K562 (cell line): ENCODE results near the gene TMEM95. TPM values are rescaled to one million over a fixed set of nuclear protein-coding genes. Genes with fewer than 3 reads are reported as not detected.
A peak's percentile ranks its signal among the peaks of the same experiment; 100 is the strongest.

ENCODE experiments used
- BDP1 ChIP-seq: IDR thresholded peaks from 3 replicates; pipeline ENCODE4 v1.6.1; 2011; ENCODE audit not compliant: insufficient read length, insufficient read depth
- ELF4 ChIP-seq: fragments of 450-650 bp; formaldehyde crosslinking; IDR thresholded peaks from 2 replicates; pipeline ENCODE4 v1.4.0; 2022; ENCODE audit warnings: missing genetic modification characterization
- FOXJ2 ChIP-seq: fragments of 200-800 bp; sonication (Bioruptor generic); IDR thresholded peaks from 2 replicates; pipeline ENCODE4 v1.6.1; 2016; ENCODE audit warnings: missing genetic modification characterization, missing compliant biosample characterization
- HDAC2 ChIP-seq: fragments of 450-650 bp; IDR thresholded peaks from 2 replicates; pipeline ENCODE4 v1.6.1; 2016; ENCODE audit warnings: mild to moderate bottlenecking
- HSF4 ChIP-seq: fragments of 250-450 bp; sonication (Bioruptor Pico); IDR thresholded peaks from 2 replicates; pipeline ENCODE4 v2.1.2; 2022; ENCODE audit warnings: mild to moderate bottlenecking, moderate library complexity, borderline replicate concordance
- RBM39 ChIP-seq: fragments of 200-400 bp; formaldehyde crosslinking; optimal IDR thresholded peaks from 2 replicates; pipeline ENCODE3; 2018; ENCODE audit warnings: low read depth, low read length
- SOX6 ChIP-seq: fragments of 450-650 bp; IDR thresholded peaks from 2 replicates; pipeline ENCODE4 v1.6.1; 2014; ENCODE audit warnings: mild to moderate bottlenecking
- TSC22D4 ChIP-seq: fragments of 450-650 bp; IDR thresholded peaks from 2 replicates; pipeline ENCODE4 v1.6.1; 2016; ENCODE audit warnings: missing genetic modification characterization, missing biosample characterization, control low read depth
- XRCC4 ChIP-seq: IDR thresholded peaks from one replicate; pipeline ENCODE4 v1.6.1; 2011; ENCODE audit not compliant: insufficient read depth, insufficient read length; ENCODE audit errors: extremely low read depth
- ZNF324 ChIP-seq: fragments of 250-450 bp; sonication (Bioruptor Pico); IDR thresholded peaks from 2 replicates; pipeline ENCODE4 v1.4.0; 2020; ENCODE audit warnings: mild to moderate bottlenecking
- ZNF436 ChIP-seq: fragments of 250-450, 450-650 bp; sonication (Bioruptor Pico); formaldehyde crosslinking; IDR thresholded peaks from 2 replicates; pipeline ENCODE4 v1.7.0; 2020; ENCODE audit warnings: mild to moderate bottlenecking
- polyA plus RNA-seq, 8 experiments: library from polyadenylated mRNA; depleted of rRNA in 4 of 8; stranded (reverse) in 5 of 8; unstranded in 3 of 8; fragments of >200 nt; fragmentation: Nextera tagmentation in 2 of 8; fragmentation: Illumina TruSeq in 1 of 8; extraction: Ambion mirVana in 2 of 8; extraction: Trizol in 1 of 8; gene quantifications; 2 replicates each; pipeline versions ENCODE4 v1.2.1 to v1.2.3, GENCODE V29; 2011 to 2014; ENCODE audit warnings: inconsistent platforms in 1 of 8, missing spikeins in 1 of 8
- total RNA-seq, 7 experiments: library from RNA; depleted of rRNA in 6 of 7; stranded (reverse); fragments of >200 nt in 6 of 7; fragmentation: Illumina TruSeq in 2 of 7; extraction: Trizol in 2 of 7; gene quantifications; 2 replicates each; pipeline versions ENCODE4 v1.2.1 to v1.2.3, GENCODE V29; 2011 to 2021; ENCODE audit warnings: low replicate concordance in 1 of 7
- TF ChIP-seq, protein P1 (sequence below): fragments of 450-650 bp; formaldehyde crosslinking; IDR thresholded peaks from 2 replicates; pipeline ENCODE4 v1.4.0; 2020; ENCODE audit warnings: mild to moderate bottlenecking, moderate library complexity
- TF ChIP-seq, protein P2 (sequence below): fragments of 450-650 bp; IDR thresholded peaks from one replicate; pipeline ENCODE4 v1.6.1; 2018; ENCODE audit warnings: mild to moderate bottlenecking, moderate library complexity; ENCODE audit not compliant: partially characterized antibody
- TF ChIP-seq, protein P3 (sequence below), 2 experiments: fragments of 450-650 bp; conservative IDR thresholded peaks; 2 replicates each; pipeline ENCODE4 v1.6.1; 2017; ENCODE audit warnings: mild to moderate bottlenecking in 2 of 2, moderate library complexity in 2 of 2
- TF ChIP-seq, protein P4 (sequence below): fragments of 250-450 bp; sonication (Bioruptor Pico); IDR thresholded peaks from 2 replicates; pipeline ENCODE4 v1.5.0; 2020; ENCODE audit warnings: mild to moderate bottlenecking, borderline replicate concordance
- TF ChIP-seq, protein P5 (sequence below): sonication (generic); formaldehyde crosslinking; IDR thresholded peaks from 2 replicates; pipeline ENCODE4 v1.9.0; 2022; ENCODE audit warnings: mild to moderate bottlenecking, missing genetic modification reagents
- TF ChIP-seq, protein P6 (sequence below): sonication (generic); formaldehyde crosslinking; IDR thresholded peaks from 2 replicates; pipeline ENCODE4 v1.8.0; 2022; ENCODE audit warnings: missing genetic modification reagents, mild to moderate bottlenecking, borderline replicate concordance
- TF ChIP-seq, protein P7 (sequence below): fragments of 450-650 bp; IDR thresholded peaks from 2 replicates; pipeline ENCODE4 v1.6.1; 2016; ENCODE audit warnings: low read depth, mild to moderate bottlenecking, moderate library complexity

Gene TMEM95
- total and polyA plus RNA-seq, 9 of the 15 experiments (the other 6 are each of a cell fraction or from before 2014, with no cell fraction given), result not detected

DNA sequence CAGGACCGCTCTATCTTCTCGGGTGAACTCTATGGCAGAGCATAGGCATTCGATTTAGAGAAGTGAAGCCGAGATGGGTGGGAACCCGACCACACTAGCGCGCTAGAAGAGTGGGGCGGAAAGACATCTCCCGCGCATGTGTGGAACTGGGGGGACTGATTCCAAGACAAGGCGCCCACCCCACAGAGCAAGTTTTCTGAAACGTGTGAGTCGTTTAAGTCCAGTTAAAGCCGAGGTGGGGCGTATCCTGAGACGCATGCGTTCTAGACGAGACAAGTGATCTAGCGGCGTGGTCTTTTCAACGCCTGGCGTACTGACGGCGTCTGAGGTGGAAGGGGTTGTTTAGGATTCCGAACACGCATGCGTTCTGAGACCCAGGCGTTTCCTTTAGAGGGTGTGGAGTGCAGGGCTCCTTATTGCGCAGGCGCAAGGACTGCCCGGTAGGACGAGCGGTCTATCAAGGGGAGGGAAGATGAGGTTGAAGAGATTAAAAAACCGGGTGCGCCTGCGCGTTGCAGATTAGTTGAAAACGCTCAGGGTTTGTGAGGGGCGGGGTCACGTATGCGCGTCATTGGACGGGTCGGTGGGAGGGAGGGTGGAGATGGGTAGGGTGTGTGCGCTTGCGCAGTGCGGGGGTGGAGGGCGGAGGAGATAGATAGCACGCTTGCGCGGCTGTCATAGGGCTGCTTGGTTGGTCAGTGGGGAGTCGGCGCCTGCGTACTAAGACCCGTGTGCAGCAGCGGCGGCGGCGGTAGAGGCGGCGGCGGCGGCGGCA lies 47.9 kb upstream of the TMEM95 start, which contains the start of gene EIF5A (continued):
- TF ChIP-seq, protein P1, sequence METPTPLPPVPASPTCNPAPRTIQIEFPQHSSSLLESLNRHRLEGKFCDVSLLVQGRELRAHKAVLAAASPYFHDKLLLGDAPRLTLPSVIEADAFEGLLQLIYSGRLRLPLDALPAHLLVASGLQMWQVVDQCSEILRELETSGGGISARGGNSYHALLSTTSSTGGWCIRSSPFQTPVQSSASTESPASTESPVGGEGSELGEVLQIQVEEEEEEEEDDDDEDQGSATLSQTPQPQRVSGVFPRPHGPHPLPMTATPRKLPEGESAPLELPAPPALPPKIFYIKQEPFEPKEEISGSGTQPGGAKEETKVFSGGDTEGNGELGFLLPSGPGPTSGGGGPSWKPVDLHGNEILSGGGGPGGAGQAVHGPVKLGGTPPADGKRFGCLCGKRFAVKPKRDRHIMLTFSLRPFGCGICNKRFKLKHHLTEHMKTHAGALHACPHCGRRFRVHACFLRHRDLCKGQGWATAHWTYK (CRISPR knock-in tag), result no peak
- TF ChIP-seq, protein P2, sequence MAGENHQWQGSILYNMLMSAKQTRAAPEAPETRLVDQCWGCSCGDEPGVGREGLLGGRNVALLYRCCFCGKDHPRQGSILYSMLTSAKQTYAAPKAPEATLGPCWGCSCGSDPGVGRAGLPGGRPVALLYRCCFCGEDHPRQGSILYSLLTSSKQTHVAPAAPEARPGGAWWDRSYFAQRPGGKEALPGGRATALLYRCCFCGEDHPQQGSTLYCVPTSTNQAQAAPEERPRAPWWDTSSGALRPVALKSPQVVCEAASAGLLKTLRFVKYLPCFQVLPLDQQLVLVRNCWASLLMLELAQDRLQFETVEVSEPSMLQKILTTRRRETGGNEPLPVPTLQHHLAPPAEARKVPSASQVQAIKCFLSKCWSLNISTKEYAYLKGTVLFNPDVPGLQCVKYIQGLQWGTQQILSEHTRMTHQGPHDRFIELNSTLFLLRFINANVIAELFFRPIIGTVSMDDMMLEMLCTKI, result no peak
- TF ChIP-seq, protein P3, sequence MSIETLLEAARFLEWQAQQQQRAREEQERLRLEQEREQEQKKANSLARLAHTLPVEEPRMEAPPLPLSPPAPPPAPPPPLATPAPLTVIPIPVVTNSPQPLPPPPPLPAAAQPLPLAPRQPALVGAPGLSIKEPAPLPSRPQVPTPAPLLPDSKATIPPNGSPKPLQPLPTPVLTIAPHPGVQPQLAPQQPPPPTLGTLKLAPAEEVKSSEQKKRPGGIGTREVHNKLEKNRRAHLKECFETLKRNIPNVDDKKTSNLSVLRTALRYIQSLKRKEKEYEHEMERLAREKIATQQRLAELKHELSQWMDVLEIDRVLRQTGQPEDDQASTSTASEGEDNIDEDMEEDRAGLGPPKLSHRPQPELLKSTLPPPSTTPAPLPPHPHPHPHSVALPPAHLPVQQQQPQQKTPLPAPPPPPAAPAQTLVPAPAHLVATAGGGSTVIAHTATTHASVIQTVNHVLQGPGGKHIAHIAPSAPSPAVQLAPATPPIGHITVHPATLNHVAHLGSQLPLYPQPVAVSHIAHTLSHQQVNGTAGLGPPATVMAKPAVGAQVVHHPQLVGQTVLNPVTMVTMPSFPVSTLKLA (conservative IDR thresholded peaks at IDR 0.05), result peak; percentile 82 to 90
- no peak for TF ChIP-seq ZNF436 (CRISPR knock-in tag)
- no peak for TF ChIP-seq BDP1
- no peak for TF ChIP-seq TSC22D4 (tag)
- TF ChIP-seq HDAC2, result no peak; the same call in 1 of the 2 replicates
- TF ChIP-seq, protein P4, sequence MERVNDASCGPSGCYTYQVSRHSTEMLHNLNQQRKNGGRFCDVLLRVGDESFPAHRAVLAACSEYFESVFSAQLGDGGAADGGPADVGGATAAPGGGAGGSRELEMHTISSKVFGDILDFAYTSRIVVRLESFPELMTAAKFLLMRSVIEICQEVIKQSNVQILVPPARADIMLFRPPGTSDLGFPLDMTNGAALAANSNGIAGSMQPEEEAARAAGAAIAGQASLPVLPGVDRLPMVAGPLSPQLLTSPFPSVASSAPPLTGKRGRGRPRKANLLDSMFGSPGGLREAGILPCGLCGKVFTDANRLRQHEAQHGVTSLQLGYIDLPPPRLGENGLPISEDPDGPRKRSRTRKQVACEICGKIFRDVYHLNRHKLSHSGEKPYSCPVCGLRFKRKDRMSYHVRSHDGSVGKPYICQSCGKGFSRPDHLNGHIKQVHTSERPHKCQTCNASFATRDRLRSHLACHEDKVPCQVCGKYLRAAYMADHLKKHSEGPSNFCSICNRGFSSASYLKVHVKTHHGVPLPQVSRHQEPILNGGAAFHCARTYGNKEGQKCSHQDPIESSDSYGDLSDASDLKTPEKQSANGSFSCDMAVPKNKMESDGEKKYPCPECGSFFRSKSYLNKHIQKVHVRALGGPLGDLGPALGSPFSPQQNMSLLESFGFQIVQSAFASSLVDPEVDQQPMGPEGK, result no peak
- no peak for TF ChIP-seq XRCC4
- no peak for TF ChIP-seq RBM39
- TF ChIP-seq HSF4 (CRISPR knock-in tag), result no peak
- TF ChIP-seq, protein P5, sequence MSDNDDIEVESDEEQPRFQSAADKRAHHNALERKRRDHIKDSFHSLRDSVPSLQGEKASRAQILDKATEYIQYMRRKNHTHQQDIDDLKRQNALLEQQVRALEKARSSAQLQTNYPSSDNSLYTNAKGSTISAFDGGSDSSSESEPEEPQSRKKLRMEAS (CRISPR knock-in tag), result peak; percentile 77
- TF ChIP-seq, protein P6, sequence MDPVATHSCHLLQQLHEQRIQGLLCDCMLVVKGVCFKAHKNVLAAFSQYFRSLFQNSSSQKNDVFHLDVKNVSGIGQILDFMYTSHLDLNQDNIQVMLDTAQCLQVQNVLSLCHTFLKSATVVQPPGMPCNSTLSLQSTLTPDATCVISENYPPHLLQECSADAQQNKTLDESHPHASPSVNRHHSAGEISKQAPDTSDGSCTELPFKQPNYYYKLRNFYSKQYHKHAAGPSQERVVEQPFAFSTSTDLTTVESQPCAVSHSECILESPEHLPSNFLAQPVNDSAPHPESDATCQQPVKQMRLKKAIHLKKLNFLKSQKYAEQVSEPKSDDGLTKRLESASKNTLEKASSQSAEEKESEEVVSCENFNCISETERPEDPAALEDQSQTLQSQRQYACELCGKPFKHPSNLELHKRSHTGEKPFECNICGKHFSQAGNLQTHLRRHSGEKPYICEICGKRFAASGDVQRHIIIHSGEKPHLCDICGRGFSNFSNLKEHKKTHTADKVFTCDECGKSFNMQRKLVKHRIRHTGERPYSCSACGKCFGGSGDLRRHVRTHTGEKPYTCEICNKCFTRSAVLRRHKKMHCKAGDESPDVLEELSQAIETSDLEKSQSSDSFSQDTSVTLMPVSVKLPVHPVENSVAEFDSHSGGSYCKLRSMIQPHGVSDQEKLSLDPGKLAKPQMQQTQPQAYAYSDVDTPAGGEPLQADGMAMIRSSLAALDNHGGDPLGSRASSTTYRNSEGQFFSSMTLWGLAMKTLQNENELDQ, result no peak
- no peak for TF ChIP-seq SOX6
- TF ChIP-seq FOXJ2 (tag), result no peak
- no peak for TF ChIP-seq ELF4 (CRISPR knock-in tag)
- TF ChIP-seq, protein P7, sequence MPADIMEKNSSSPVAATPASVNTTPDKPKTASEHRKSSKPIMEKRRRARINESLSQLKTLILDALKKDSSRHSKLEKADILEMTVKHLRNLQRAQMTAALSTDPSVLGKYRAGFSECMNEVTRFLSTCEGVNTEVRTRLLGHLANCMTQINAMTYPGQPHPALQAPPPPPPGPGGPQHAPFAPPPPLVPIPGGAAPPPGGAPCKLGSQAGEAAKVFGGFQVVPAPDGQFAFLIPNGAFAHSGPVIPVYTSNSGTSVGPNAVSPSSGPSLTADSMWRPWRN, result no peak
- no peak for TF ChIP-seq ZNF324 (CRISPR knock-in tag)
